Measurements from ENCODE around the gene BAD. TPM values are rescaled to one million over a fixed set of nuclear protein-coding genes. Genes with fewer than 3 reads are reported as not detected.

Gene BAD
- total and polyA plus RNA-seq, 2 of the 13 experiments (the other 11 are each of a cell fraction or from before 2014, with no cell fraction given), result 17.9 to 28.5 TPM

- TF ChIP-seq ATF2 (CRISPR knock-in tag; IDR thresholded peaks at IDR 0.05) (peak; percentile 51; the same call in 1 of the 2 replicates), ZNF646 (CRISPR knock-in tag; IDR thresholded peaks at IDR 0.05) (no peak), HOXA7 (CRISPR knock-in tag; IDR thresholded peaks at IDR 0.05) (no peak), AGO1 (IDR thresholded peaks at IDR 0.05; ENCODE audit: low read depth, low read length, poor library complexity, severe bottlenecking) (peak; percentile 92), RELA (CRISPR knock-in tag; IDR thresholded peaks at IDR 0.05) (no peak; the same call in 1 of the 2 replicates), NFKB2 (CRISPR knock-in tag; IDR thresholded peaks at IDR 0.05; ENCODE audit: borderline replicate concordance) (0 out of 2 replicates have a peak, but pooled peaks have one; percentile 60), JARID2 (CRISPR knock-in tag; IDR thresholded peaks at IDR 0.05; ENCODE audit: insufficient replicate concordance) (no peak), ZMYM3 (CRISPR knock-in tag; IDR thresholded peaks at IDR 0.05) (no peak), ZNF660 (CRISPR knock-in tag; IDR thresholded peaks at IDR 0.05; ENCODE audit: borderline replicate concordance, low read depth) (no peak), NFKBIZ (CRISPR knock-in tag; IDR thresholded peaks at IDR 0.05) (no peak), ZNF275 (CRISPR knock-in tag; IDR thresholded peaks at IDR 0.05; ENCODE audit: borderline replicate concordance) (peak; percentile 36; the same call in 1 of the 2 replicates), ATF5 (CRISPR knock-in tag; IDR thresholded peaks at IDR 0.05; ENCODE audit: low read depth) (no peak), HDAC6 (IDR thresholded peaks at IDR 0.05; ENCODE audit: low read depth, low read length) (no peak), SIN3B (IDR thresholded peaks at IDR 0.05; ENCODE audit: low read length) (no peak), NONO (IDR thresholded peaks at IDR 0.05) (no peak), NONO (CRISPR knock-in tag; conservative IDR thresholded peaks at IDR 0.05) (peak; percentile 66)
- TF ChIP-seq, protein P1, sequence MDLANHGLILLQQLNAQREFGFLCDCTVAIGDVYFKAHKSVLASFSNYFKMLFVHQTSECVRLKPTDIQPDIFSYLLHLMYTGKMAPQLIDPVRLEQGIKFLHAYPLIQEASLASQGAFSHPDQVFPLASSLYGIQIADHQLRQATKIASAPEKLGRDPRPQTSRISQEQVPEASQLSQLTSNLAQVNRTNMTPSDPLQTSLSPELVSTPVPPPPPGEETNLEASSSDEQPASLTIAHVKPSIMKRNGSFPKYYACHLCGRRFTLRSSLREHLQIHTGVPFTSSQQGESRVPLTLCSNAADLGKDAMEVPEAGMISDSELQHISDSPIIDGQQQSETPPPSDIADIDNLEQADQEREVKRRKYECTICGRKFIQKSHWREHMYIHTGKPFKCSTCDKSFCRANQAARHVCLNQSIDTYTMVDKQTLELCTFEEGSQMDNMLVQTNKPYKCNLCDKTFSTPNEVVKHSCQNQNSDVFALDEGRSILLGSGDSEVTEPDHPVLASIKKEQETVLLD (CRISPR knock-in tag; IDR thresholded peaks at IDR 0.05; ENCODE audit: low read depth), result peak; percentile 88
These were observed 43.8 kb downstream of the BAD start, which contains the start of gene FKBP2 (continued) for GRCh38 chr11:64240435-64241240.
